GM19397 (cell line): Measurements from ENCODE around the gene SMIM10L2A.
"Not testable (repeated sequence)": the region's sequence is repeated elsewhere in the genome, so short reads cannot be mapped to it uniquely, and the experiment has no call there.

ENCODE experiments used
- ATAC-seq: cut with Tn5 transposase; IDR thresholded peaks from one replicate; pipeline ENCODE4 v1.9.1; 2021; ENCODE audit warnings: mild to moderate bottlenecking, moderate library complexity; ENCODE audit not compliant: unreplicated experiment

The SMIM10L2A gene

GRCh38 chrX:135449637-135450550, 28.1 kb downstream of the SMIM10L2A start:
- ATAC-seq = no peak

GRCh38 chrX:135453381-135453780, 31.6 kb downstream of the SMIM10L2A start:
- ATAC-seq = no peak

DNA sequence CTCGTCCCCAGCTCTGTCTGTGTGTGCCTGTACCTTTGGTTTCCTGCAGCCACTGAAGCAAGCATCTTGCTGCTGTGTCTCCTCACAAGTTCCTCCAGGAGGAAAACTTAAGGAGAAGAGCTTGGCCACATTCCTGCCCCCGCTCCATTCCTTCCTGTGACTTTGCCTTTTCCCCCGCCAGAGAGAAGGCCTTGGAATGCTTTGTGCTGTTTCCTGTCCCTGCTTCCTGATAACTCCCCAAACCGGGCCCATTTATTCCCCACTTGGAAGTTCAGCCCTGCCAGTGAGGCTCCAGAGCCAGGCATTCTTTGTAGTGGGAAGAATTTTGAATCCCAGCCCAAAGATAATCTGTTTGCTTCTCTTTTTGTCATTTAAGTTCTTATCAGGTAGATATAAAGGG, 33.1 kb downstream of the SMIM10L2A start:
- ATAC-seq = no peak

GRCh38 chrX:135461756-135462155, 40.0 kb downstream of the SMIM10L2A start:
- ATAC-seq = not testable (repeated sequence)

DNA sequence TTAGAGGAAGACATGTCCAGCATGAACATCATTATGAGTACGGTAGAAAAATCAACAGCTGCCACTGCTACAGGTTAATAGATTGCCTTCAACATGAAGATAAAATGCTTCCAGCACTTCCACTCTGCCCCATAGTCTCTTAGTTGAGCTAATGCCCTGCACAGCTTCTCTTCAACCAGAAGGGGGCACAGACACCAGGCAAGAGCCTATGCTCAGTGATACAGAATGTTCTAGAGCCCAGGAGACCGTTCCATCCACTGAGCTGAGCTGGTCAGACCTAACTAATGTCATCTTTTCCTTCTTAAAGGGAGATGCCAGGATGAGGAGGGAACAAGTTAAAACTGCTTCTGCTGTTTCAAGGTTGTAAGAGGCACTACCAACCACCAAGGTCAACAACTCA, 42.2 kb downstream of the SMIM10L2A start:
- ATAC-seq = no peak

GRCh38 chrX:135476378-135476777, 54.6 kb downstream of the SMIM10L2A start:
- no peak for ATAC-seq

- ATAC-seq = no peak
Observed at GRCh38 chrX:135477576-135477975, 55.8 kb downstream of the SMIM10L2A start.
